H9 (cell line): ENCODE results near the gene EEF1A2. TPM values are rescaled to one million over a fixed set of nuclear protein-coding genes. Genes with fewer than 3 reads are reported as not detected.
A peak's percentile ranks its signal among the peaks of the same experiment; 100 is the strongest.

Experiments used
- DNase-seq: peaks from one replicate; pipeline ENCODE4 v3.0.0-alpha.2; 2017
- H2AFZ ChIP-seq: one replicate; pipeline ENCODE4 v1.6.1; 2013; ENCODE audit warnings: mild to moderate bottlenecking, low read length, control low read depth, moderate library complexity
- H2AK5ac ChIP-seq: 2 replicates; pipeline ENCODE4 v1.6.1; 2013; ENCODE audit warnings: low read length, control low read depth, mixed read lengths; ENCODE audit not compliant: insufficient read length
- H2BK120ac ChIP-seq: one replicate; pipeline ENCODE4 v1.6.1; 2013; ENCODE audit warnings: low read depth, mild to moderate bottlenecking, low read length, control low read depth, inconsistent platforms; ENCODE audit not compliant: poor library complexity, severe bottlenecking
- H2BK12ac ChIP-seq: 2 replicates; pipeline ENCODE4 v1.6.1; 2013; ENCODE audit warnings: low read length, control low read depth, mixed read lengths, low read depth; ENCODE audit not compliant: insufficient read length
- H2BK15ac ChIP-seq: 2 replicates; pipeline ENCODE4 v1.6.1; 2013; ENCODE audit warnings: low read depth, low read length, control low read depth
- H2BK20ac ChIP-seq: one replicate; pipeline ENCODE4 v1.6.1; 2013; ENCODE audit warnings: low read depth, mild to moderate bottlenecking, low read length, control low read depth, inconsistent platforms; ENCODE audit not compliant: poor library complexity, severe bottlenecking
- H2BK5ac ChIP-seq: 2 replicates; pipeline ENCODE4 v1.6.1; 2013; ENCODE audit warnings: low read length, control low read depth, mixed read lengths; ENCODE audit not compliant: insufficient read length
- H3K14ac ChIP-seq: 2 replicates; pipeline ENCODE4 v1.6.1; 2013; ENCODE audit warnings: low read length, control low read depth; ENCODE audit not compliant: insufficient read depth
- H3K18ac ChIP-seq: 2 replicates; pipeline ENCODE4 v1.6.1; 2013; ENCODE audit warnings: low read depth, mild to moderate bottlenecking, mixed read lengths, low read length, control low read depth; ENCODE audit not compliant: insufficient read length
- H3K23ac ChIP-seq: 2 replicates; pipeline ENCODE4 v1.6.1; 2013; ENCODE audit warnings: low read length, control low read depth, mixed read lengths, low read depth; ENCODE audit not compliant: insufficient read length
- H3K23me2 ChIP-seq: 2 replicates; pipeline ENCODE4 v1.6.1; 2013; ENCODE audit warnings: low read depth, mild to moderate bottlenecking, mixed read lengths, low read length, control low read depth; ENCODE audit not compliant: insufficient read length, poor library complexity, severe bottlenecking
- H3K27ac ChIP-seq: 2 replicates; pipeline ENCODE4 v1.5.1; 2013; ENCODE audit warnings: low read length, control low read depth, mixed read lengths, low read depth; ENCODE audit not compliant: insufficient read length
- H3K27me3 ChIP-seq: 2 replicates; pipeline ENCODE4 v1.6.1; 2013; ENCODE audit warnings: low read length, control low read depth, inconsistent platforms; ENCODE audit not compliant: insufficient read depth
- H3K4ac ChIP-seq: 2 replicates; pipeline ENCODE4 v1.6.1; 2013; ENCODE audit warnings: low read depth, mild to moderate bottlenecking, control low read depth, inconsistent platforms, low read length, moderate library complexity
- H3K4me1 ChIP-seq: 2 replicates; pipeline ENCODE4 v1.6.1; 2013; ENCODE audit warnings: low read length, control low read depth, inconsistent platforms; ENCODE audit not compliant: insufficient read depth
- H3K4me2 ChIP-seq: 2 replicates; pipeline ENCODE4 v1.6.1; 2013; ENCODE audit warnings: low read length, control low read depth, mixed read lengths; ENCODE audit not compliant: insufficient read length, insufficient read depth
- H3K56ac ChIP-seq: 2 replicates; pipeline ENCODE4 v1.6.1; 2013; ENCODE audit warnings: low read depth, mild to moderate bottlenecking, mixed read lengths, low read length, control low read depth; ENCODE audit not compliant: insufficient read length
- H3K79me1 ChIP-seq: 2 replicates; pipeline ENCODE4 v1.6.1; 2013; ENCODE audit warnings: low read depth, mild to moderate bottlenecking, moderate library complexity, low read length, control low read depth, inconsistent platforms; ENCODE audit not compliant: insufficient read depth, poor library complexity, severe bottlenecking
- H3K79me2 ChIP-seq: 2 replicates; pipeline ENCODE4 v1.6.1; 2013; ENCODE audit warnings: low read length, control low read depth, inconsistent platforms; ENCODE audit not compliant: insufficient read depth
- H3K9ac ChIP-seq: 2 replicates; pipeline ENCODE4 v1.6.1; 2013; ENCODE audit warnings: low read length, control low read depth, mixed read lengths; ENCODE audit not compliant: insufficient read length; ENCODE audit errors: extremely low read depth
- H3K9me3 ChIP-seq: one replicate; pipeline ENCODE4 v1.6.1; 2013; ENCODE audit warnings: low read depth, low read length, inconsistent platforms; ENCODE audit not compliant: control insufficient read depth
- H3T11ph ChIP-seq: one replicate; pipeline ENCODE4 v1.6.1; 2013; ENCODE audit warnings: mild to moderate bottlenecking, low read length, control low read depth, inconsistent platforms
- H4K20me1 ChIP-seq: one replicate; pipeline ENCODE4 v1.6.1; 2013; ENCODE audit not compliant: control insufficient read depth, insufficient read length, insufficient read depth
- H4K5ac ChIP-seq: 2 replicates; pipeline ENCODE4 v1.6.1; 2013; ENCODE audit warnings: low read depth, mild to moderate bottlenecking, mixed read lengths, low read length, control low read depth; ENCODE audit not compliant: insufficient read length
- H4K8ac ChIP-seq: replicated peaks from 2 replicates; pipeline ENCODE4 v1.6.1; 2013; ENCODE audit warnings: low read length, control low read depth, mixed read lengths, low read depth; ENCODE audit not compliant: insufficient read length
- H4K91ac ChIP-seq: 2 replicates; pipeline ENCODE4 v1.6.1; 2013; ENCODE audit warnings: low read depth, mild to moderate bottlenecking, moderate library complexity, mixed read lengths, low read length, control low read depth; ENCODE audit not compliant: insufficient read length
- H3K27ac Mint-ChIP-seq, 3 experiments: 2 replicates in 2 of 3; 3 replicates in 1 of 3; pipeline ENCODE4 v1.8.0; 2020 to 2021; ENCODE audit warnings: mixed read lengths in 3 of 3, mild to moderate bottlenecking in 1 of 3, moderate library complexity in 1 of 3
- H3K27me3 Mint-ChIP-seq: 2 replicates; pipeline ENCODE4 v1.8.0; 2021; ENCODE audit warnings: low read depth, mild to moderate bottlenecking, moderate library complexity, mixed read lengths
- H3K36me3 Mint-ChIP-seq, 3 experiments: 2 replicates in 2 of 3; 3 replicates in 1 of 3; pipeline ENCODE4 v1.8.0; 2020 to 2021; ENCODE audit warnings: low read depth in 3 of 3, mixed read lengths in 3 of 3; ENCODE audit not compliant: insufficient read depth in 1 of 3
- H3K4me1 Mint-ChIP-seq, 2 experiments: 2 replicates each; pipeline ENCODE4 v1.8.0; 2020; ENCODE audit warnings: mixed read lengths in 2 of 2
- H3K4me3 Mint-ChIP-seq, 2 experiments: 2 replicates in 1 of 2; 3 replicates in 1 of 2; pipeline ENCODE4 v1.8.0; 2020 to 2021; ENCODE audit warnings: mild to moderate bottlenecking in 2 of 2, mixed read lengths in 2 of 2, moderate library complexity in 1 of 2
- H3K9me3 Mint-ChIP-seq, 2 experiments: 2 replicates in 1 of 2; 3 replicates in 1 of 2; pipeline ENCODE4 v1.8.0; 2020; ENCODE audit warnings: mild to moderate bottlenecking in 2 of 2, mixed read lengths in 2 of 2, moderate library complexity in 1 of 2
- WGBS: extraction: QIAGEN DNeasy Blood & Tissue Kit; methylation state at CpG from one replicate; pipeline ENCODE4 v1.1.7; 2013; ENCODE audit warnings: missing lambda C conversion rate, low lambda C conversion rate, mixed read lengths; ENCODE audit not compliant: insufficient read length; ENCODE audit errors: extremely low coverage; 5-methylcytosine and 5-hydroxymethylcytosine counted together
- total RNA-seq: library from RNA; stranded (reverse); gene quantifications from 2 replicates; pipeline ENCODE4 v1.2.1, GENCODE V29; 2021
- TF ChIP-seq, protein P1 (sequence below): fragments of 200-600 bp; sonication (generic); conservative IDR thresholded peaks from 3 replicates; pipeline ENCODE4 v1.8.0; 2021; ENCODE audit warnings: antibody characterized with exemption, mild to moderate bottlenecking

Gene EEF1A2
- total RNA-seq, 1 experiment from 2014 or later, result 27.4 TPM

DNA sequence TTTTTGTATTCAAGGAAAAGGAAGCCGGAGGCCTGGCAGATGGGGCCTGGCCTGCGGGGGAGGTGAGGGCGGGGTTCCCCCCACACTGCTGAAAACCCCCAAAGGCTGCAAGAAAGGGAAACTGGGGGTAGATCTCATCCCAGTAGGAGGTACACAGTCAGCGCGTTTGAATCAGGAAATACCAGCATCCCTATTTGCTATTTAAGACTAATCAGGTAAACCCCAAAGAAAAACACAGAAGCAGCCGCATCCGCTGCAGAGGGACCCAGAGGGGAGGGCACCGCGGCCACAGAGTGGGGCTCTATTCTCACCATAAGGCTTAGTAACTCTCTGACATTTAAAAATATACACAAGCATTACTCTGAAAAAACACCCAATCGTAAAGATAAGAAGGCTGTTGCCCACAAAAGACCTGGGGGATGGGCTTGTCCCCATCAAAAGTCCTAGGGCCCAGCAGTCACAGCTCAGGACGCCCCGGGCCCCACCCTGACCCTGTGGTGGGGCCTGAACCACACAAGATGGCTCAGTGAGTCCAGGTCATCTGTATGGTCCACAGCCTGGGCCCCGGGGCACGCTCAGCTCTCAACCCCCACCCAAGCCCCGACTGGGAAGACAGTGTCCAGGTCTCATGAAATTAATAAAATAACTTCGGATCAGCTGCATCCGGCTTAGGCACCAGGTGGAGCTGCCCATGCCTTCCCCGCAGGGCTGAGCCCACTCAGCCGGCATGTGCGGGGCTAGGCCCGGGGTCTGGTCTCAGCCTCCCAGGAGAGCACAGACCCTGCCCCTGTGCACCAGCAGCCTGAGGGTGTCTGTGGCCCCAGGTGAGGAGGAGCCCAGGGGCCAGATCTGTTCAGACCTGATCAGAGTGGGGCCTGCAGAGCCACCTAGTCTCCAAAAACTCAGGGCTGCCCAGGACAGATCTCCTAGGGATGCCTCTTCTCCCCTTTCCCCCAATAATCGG, 57.5 kb downstream of the EEF1A2 start:
- Mint-ChIP-seq H3K4me1 (peaks cover 0 to 13% of the 10 kb centered on the region in 2 experiments; a peak in 2 of 4 replicates), H3K36me3 (peaks cover 11 to 28% (median 12%) of the 10 kb centered on the region in 3 experiments), H3K27ac (peak overlapping the region in 1 of 3 experiments; percentile 78; a peak in 1 of 7 replicates), H3K27me3 (no peaks in the 10 kb centered on the region), H3K4me3 (no peak overlapping the region), H3K9me3 (peaks cover 9 to 11% of the 10 kb centered on the region in 2 experiments; a peak in 3 of 5 replicates)
- Histone ChIP-seq H3K23me2 (no peaks in the 10 kb centered on the region), H3K27me3 (no peaks in the 10 kb centered on the region), H3K9me3 (no peaks in the 10 kb centered on the region), H3K4me2 (no peak overlapping the region), H3K23ac (no peak overlapping the region), H4K5ac (no peak overlapping the region), H3K79me2 (no peaks in the 10 kb centered on the region; the same call in 1 of the 2 replicates), H3K14ac (no peak overlapping the region), H3T11ph (no peak overlapping the region), H3K56ac (no peak overlapping the region), H4K91ac (no peak overlapping the region), H2AK5ac (no peak overlapping the region), H3K4ac (no peak overlapping the region), H3K27ac (no peak overlapping the region), H2AFZ (no peak overlapping the region), H2BK20ac (no peak overlapping the region), H3K79me1 (no peaks in the 10 kb centered on the region), H4K8ac (no peak overlapping the region), H2BK120ac (no peak overlapping the region), H3K18ac (no peak overlapping the region), H3K4me1 (no peaks in the 10 kb centered on the region), H2BK12ac (no peak overlapping the region), H3K9ac (no peak overlapping the region), H2BK15ac (no peak overlapping the region), H4K20me1 (no peaks in the 10 kb centered on the region), H2BK5ac (no peak overlapping the region)
- TF ChIP-seq, protein P1, sequence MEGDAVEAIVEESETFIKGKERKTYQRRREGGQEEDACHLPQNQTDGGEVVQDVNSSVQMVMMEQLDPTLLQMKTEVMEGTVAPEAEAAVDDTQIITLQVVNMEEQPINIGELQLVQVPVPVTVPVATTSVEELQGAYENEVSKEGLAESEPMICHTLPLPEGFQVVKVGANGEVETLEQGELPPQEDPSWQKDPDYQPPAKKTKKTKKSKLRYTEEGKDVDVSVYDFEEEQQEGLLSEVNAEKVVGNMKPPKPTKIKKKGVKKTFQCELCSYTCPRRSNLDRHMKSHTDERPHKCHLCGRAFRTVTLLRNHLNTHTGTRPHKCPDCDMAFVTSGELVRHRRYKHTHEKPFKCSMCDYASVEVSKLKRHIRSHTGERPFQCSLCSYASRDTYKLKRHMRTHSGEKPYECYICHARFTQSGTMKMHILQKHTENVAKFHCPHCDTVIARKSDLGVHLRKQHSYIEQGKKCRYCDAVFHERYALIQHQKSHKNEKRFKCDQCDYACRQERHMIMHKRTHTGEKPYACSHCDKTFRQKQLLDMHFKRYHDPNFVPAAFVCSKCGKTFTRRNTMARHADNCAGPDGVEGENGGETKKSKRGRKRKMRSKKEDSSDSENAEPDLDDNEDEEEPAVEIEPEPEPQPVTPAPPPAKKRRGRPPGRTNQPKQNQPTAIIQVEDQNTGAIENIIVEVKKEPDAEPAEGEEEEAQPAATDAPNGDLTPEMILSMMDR, result no peak
- no peak for DNase-seq
- no CpG with 5 or more reads among the region's 22 CpGs for WGBS
